ENCODE results near the gene SEMA4D. TPM values are rescaled to one million over a fixed set of nuclear protein-coding genes. Genes with fewer than 3 reads are reported as not detected.

The SEMA4D gene
- total RNA-seq, 4 donors from 2014 or later: 1.5 to 27.8 (median 11.6) TPM

GRCh38 chr9:89368978-89369377, 128.9 kb downstream of the SEMA4D start:
- DNase-seq: no peak
- intact Hi-C loops (cut with DNase I; ENCODE audit: low total_unique reads): no loop called here

GRCh38 chr9:89368550-89368949, 129.4 kb downstream of the SEMA4D start:
- TF ChIP-seq POLR2A (IDR thresholded peaks at IDR 0.05): no peak
- TF ChIP-seq CTCF (IDR thresholded peaks at IDR 0.05): no peak
- Histone ChIP-seq H3K27me3 (no peaks in the 10 kb centered on the region), H3K4me3 (no peak overlapping the region), H3K27ac (no peak overlapping the region), H3K36me3 (no peaks in the 10 kb centered on the region), H3K9me3 (no peaks in the 10 kb centered on the region), H3K4me1 (no peaks in the 10 kb centered on the region)
- intact Hi-C loops (cut with DNase I; ENCODE audit: low total_unique reads): no loop called here
- no peak for DNase-seq

More at GRCh38 chr9:89368978-89369377, 128.9 kb downstream of the SEMA4D start:
- Histone ChIP-seq H3K27ac (no peak overlapping the region), H3K4me1 (no peaks in the 10 kb centered on the region), H3K9me3 (no peaks in the 10 kb centered on the region), H3K4me3 (no peak overlapping the region), H3K27me3 (no peaks in the 10 kb centered on the region), H3K36me3 (no peaks in the 10 kb centered on the region)
- TF ChIP-seq POLR2A (IDR thresholded peaks at IDR 0.05): no peak
- no peak for TF ChIP-seq CTCF (IDR thresholded peaks at IDR 0.05)

GRCh38 chr9:89367726-89368437, 130.0 kb downstream of the SEMA4D start:
- Histone ChIP-seq H3K27me3 (no peaks in the 10 kb centered on the region), H3K4me1 (no peaks in the 10 kb centered on the region), H3K27ac (no peak overlapping the region), H3K36me3 (no peaks in the 10 kb centered on the region), H3K4me3 (no peak overlapping the region), H3K9me3 (no peaks in the 10 kb centered on the region)
- intact Hi-C loops (cut with DNase I; ENCODE audit: low total_unique reads): no loop called here
- no peak for TF ChIP-seq POLR2A (IDR thresholded peaks at IDR 0.05)
- no peak for TF ChIP-seq CTCF (IDR thresholded peaks at IDR 0.05)
- no peak for DNase-seq

GRCh38 chr9:89367281-89367680, 130.6 kb downstream of the SEMA4D start:
- no peaks in the 10 kb centered on the region for H3K4me1 ChIP-seq
- H3K4me3 ChIP-seq: no peak overlapping the region
- H3K36me3 ChIP-seq: no peaks in the 10 kb centered on the region
- TF ChIP-seq CTCF (IDR thresholded peaks at IDR 0.05) (no peak), POLR2A (IDR thresholded peaks at IDR 0.05) (no peak)
- no peak for DNase-seq
- H3K27me3 ChIP-seq: no peaks in the 10 kb centered on the region
- no peak overlapping the region for H3K27ac ChIP-seq
- H3K9me3 ChIP-seq: no peaks in the 10 kb centered on the region
- intact Hi-C loops (cut with DNase I; ENCODE audit: low total_unique reads): no loop called here

- Histone ChIP-seq H3K27me3 (no peaks in the 10 kb centered on the region), H3K4me1 (no peaks in the 10 kb centered on the region), H3K9me3 (no peaks in the 10 kb centered on the region), H3K27ac (no peak overlapping the region), H3K36me3 (no peaks in the 10 kb centered on the region), H3K4me3 (no peak overlapping the region)
- TF ChIP-seq CTCF (IDR thresholded peaks at IDR 0.05): no peak
- no peak for TF ChIP-seq POLR2A (IDR thresholded peaks at IDR 0.05)
- intact Hi-C loops (cut with DNase I; ENCODE audit: low total_unique reads): no loop called here
- DNase-seq: no peak
These were observed 131.2 kb downstream of the SEMA4D start for GRCh38 chr9:89366711-89367110.

Data from uterus (tissue), 4 donors.